Neural cell (in vitro differentiated cells): ENCODE results near the gene WWC1. TPM values are rescaled to one million over a fixed set of nuclear protein-coding genes. Genes with fewer than 3 reads are reported as not detected.

Source experiments
- H2AFZ ChIP-seq: fragments of 200-600, 300-800 bp; sonication (generic), shearing (Covaris generic); 2 replicates; pipeline ENCODE4 v1.6.0; 2014; ENCODE audit warnings: low read depth, mild to moderate bottlenecking, antibody characterized with exemption, low read length, moderate library complexity
- H3F3A ChIP-seq: fragments of 200-600 bp; shearing (Covaris generic); 2 replicates; pipeline ENCODE4 v1.6.1; 2016; ENCODE audit warnings: mild to moderate bottlenecking, moderate library complexity, mixed read lengths, antibody characterized with exemption, low read length; ENCODE audit not compliant: insufficient read depth, poor library complexity, severe bottlenecking
- H3K27ac ChIP-seq: fragments of 200-600, 300-800 bp; sonication (generic), shearing (Covaris generic); 2 replicates; pipeline ENCODE4 v1.5.1; 2014; ENCODE audit warnings: mild to moderate bottlenecking, low read length, moderate library complexity
- H3K27me3 ChIP-seq: fragments of 300-800, 200-600 bp; sonication (generic), shearing (Covaris generic); 2 replicates; pipeline ENCODE4 v1.6.0; 2014; ENCODE audit warnings: mild to moderate bottlenecking, low read depth, low read length, moderate library complexity; ENCODE audit not compliant: insufficient read depth
- H3K36me3 ChIP-seq: fragments of 300-800, 200-600 bp; sonication (generic), shearing (Covaris generic); 2 replicates; pipeline ENCODE4 v1.5.1; 2014; ENCODE audit warnings: mild to moderate bottlenecking, antibody characterized with exemption, low read length, moderate library complexity; ENCODE audit not compliant: insufficient read depth
- H3K4me2 ChIP-seq: fragments of 300-800, 200-600 bp; sonication (generic), shearing (Covaris generic); 2 replicates; pipeline ENCODE4 v1.6.0; 2014; ENCODE audit warnings: mild to moderate bottlenecking, low read length
- H3K4me3 ChIP-seq: fragments of 300-800, 200-600 bp; sonication (generic), shearing (Covaris generic); 2 replicates; pipeline ENCODE4 v1.5.1; 2014; ENCODE audit warnings: mild to moderate bottlenecking, low read length, moderate library complexity
- H3K79me2 ChIP-seq: fragments of 200-600 bp; shearing (Covaris generic); replicated peaks from 2 replicates; pipeline ENCODE4 v1.6.0; 2014; ENCODE audit warnings: mild to moderate bottlenecking, low read length, moderate library complexity; ENCODE audit not compliant: insufficient read depth
- H3K9ac ChIP-seq: fragments of 300-800, 200-600 bp; sonication (generic), shearing (Covaris generic); 2 replicates; pipeline ENCODE4 v1.6.1; 2016; ENCODE audit warnings: mild to moderate bottlenecking, low read length, mixed read lengths
- H3K9me2 ChIP-seq: fragments of 200-600 bp; shearing (Covaris generic); 2 replicates; pipeline ENCODE4 v1.6.1; 2016; ENCODE audit warnings: mild to moderate bottlenecking, low read length, mixed read lengths; ENCODE audit not compliant: insufficient read depth
- H3K9me3 ChIP-seq: fragments of 200-600, 300-800 bp; sonication (generic), shearing (Covaris generic); 2 replicates; pipeline ENCODE4 v1.6.1; 2016; ENCODE audit warnings: mild to moderate bottlenecking, mixed run types, low read length, moderate library complexity, mixed read lengths
- H4K20me1 ChIP-seq: fragments of 200-600 bp; shearing (Covaris generic); 2 replicates; pipeline ENCODE4 v1.6.1; 2016; ENCODE audit warnings: mild to moderate bottlenecking, mixed run types; ENCODE audit not compliant: insufficient read depth
- EP300 ChIP-seq: fragments of 450-650 bp; conservative IDR thresholded peaks from 2 replicates; pipeline ENCODE4 v1.6.1; 2014; ENCODE audit warnings: antibody characterized with exemption, mild to moderate bottlenecking, moderate library complexity; ENCODE audit not compliant: poor library complexity, severe bottlenecking
- EZH2 ChIP-seq: fragments of 200-600, 300-800 bp; shearing (Covaris generic), sonication (generic); IDR thresholded peaks from 2 replicates; pipeline ENCODE4 v1.6.1; 2014; ENCODE audit warnings: antibody characterized with exemption, low read length, borderline replicate concordance, mild to moderate bottlenecking; ENCODE audit not compliant: insufficient read depth, poor library complexity, severe bottlenecking
- MXI1 ChIP-seq: fragments of 450-650 bp; conservative IDR thresholded peaks from 2 replicates; pipeline ENCODE4 v1.6.1; 2014; ENCODE audit warnings: antibody characterized with exemption, mild to moderate bottlenecking; ENCODE audit not compliant: poor library complexity, severe bottlenecking
- POLR2AphosphoS5 ChIP-seq: IDR thresholded peaks from 2 replicates; pipeline ENCODE4 v1.6.1; 2012
- RAD21 ChIP-seq: fragments of 450-650 bp; conservative IDR thresholded peaks from 2 replicates; pipeline ENCODE4 v1.6.1; 2014; ENCODE audit warnings: antibody characterized with exemption, mild to moderate bottlenecking, moderate library complexity
- SMC3 ChIP-seq: fragments of 450-650 bp; conservative IDR thresholded peaks from 2 replicates; pipeline ENCODE4 v1.6.1; 2014; ENCODE audit warnings: antibody characterized with exemption, mild to moderate bottlenecking, moderate library complexity; ENCODE audit not compliant: poor library complexity
- TAF1 ChIP-seq: IDR thresholded peaks from 2 replicates; pipeline ENCODE4 v1.6.1; 2012; ENCODE audit warnings: low read depth
- polyA plus RNA-seq: library from polyadenylated mRNA; depleted of rRNA; stranded (reverse); fragments of >200 nt; gene quantifications from 2 replicates; pipeline ENCODE4 v1.2.3, GENCODE V29; 2014
- TF ChIP-seq, protein P1 (sequence below): IDR thresholded peaks from 2 replicates; pipeline ENCODE4 v1.6.1; 2012; ENCODE audit warnings: borderline replicate concordance
- TF ChIP-seq, protein P2 (sequence below): fragments of 450-650 bp; IDR thresholded peaks from 2 replicates; pipeline ENCODE4 v1.5.1; 2014; ENCODE audit warnings: antibody characterized with exemption, mild to moderate bottlenecking, moderate library complexity; ENCODE audit not compliant: poor library complexity, severe bottlenecking

Gene WWC1
- polyA plus RNA-seq, 1 donor from 2014 or later, result 0.97 TPM

DNA sequence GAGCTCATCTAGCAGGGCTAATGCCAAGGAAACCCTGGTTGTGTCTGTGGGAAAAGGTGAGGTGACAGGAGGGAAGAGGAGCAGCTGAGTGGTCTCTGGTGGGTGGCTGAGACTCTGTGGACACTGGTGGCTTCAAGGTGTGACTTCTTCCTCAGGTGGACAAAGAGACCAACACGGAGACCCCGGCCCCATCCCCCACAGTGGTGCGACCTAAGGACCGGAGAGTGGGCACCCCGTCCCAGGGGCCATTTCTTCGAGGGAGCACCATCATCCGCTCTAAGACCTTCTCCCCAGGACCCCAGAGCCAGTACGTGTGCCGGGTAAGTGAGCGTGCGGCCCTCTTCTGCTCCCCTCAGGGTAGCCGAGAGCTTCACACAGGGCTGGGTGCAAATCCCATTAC lies 163.8 kb downstream of the WWC1 start:
- Histone ChIP-seq H3F3A (no peaks in the 10 kb centered on the region), H3K36me3 (no peaks in the 10 kb centered on the region), H3K27ac (no peak overlapping the region), H3K9ac (no peak overlapping the region), H3K9me3 (no peaks in the 10 kb centered on the region), H3K4me2 (no peak overlapping the region), H3K4me3 (no peak overlapping the region), H3K79me2 (no peaks in the 10 kb centered on the region), H3K27me3 (no peaks in the 10 kb centered on the region), H3K9me2 (no peaks in the 10 kb centered on the region), H4K20me1 (no peaks in the 10 kb centered on the region), H2AFZ (no peak overlapping the region)
- TF ChIP-seq, protein P1, sequence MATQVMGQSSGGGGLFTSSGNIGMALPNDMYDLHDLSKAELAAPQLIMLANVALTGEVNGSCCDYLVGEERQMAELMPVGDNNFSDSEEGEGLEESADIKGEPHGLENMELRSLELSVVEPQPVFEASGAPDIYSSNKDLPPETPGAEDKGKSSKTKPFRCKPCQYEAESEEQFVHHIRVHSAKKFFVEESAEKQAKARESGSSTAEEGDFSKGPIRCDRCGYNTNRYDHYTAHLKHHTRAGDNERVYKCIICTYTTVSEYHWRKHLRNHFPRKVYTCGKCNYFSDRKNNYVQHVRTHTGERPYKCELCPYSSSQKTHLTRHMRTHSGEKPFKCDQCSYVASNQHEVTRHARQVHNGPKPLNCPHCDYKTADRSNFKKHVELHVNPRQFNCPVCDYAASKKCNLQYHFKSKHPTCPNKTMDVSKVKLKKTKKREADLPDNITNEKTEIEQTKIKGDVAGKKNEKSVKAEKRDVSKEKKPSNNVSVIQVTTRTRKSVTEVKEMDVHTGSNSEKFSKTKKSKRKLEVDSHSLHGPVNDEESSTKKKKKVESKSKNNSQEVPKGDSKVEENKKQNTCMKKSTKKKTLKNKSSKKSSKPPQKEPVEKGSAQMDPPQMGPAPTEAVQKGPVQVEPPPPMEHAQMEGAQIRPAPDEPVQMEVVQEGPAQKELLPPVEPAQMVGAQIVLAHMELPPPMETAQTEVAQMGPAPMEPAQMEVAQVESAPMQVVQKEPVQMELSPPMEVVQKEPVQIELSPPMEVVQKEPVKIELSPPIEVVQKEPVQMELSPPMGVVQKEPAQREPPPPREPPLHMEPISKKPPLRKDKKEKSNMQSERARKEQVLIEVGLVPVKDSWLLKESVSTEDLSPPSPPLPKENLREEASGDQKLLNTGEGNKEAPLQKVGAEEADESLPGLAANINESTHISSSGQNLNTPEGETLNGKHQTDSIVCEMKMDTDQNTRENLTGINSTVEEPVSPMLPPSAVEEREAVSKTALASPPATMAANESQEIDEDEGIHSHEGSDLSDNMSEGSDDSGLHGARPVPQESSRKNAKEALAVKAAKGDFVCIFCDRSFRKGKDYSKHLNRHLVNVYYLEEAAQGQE, result no peak
- no peak for TF ChIP-seq EP300
- TF ChIP-seq POLR2AphosphoS5, result no peak
- TF ChIP-seq EZH2, result no peak
- TF ChIP-seq TAF1, result no peak
- TF ChIP-seq, protein P2, sequence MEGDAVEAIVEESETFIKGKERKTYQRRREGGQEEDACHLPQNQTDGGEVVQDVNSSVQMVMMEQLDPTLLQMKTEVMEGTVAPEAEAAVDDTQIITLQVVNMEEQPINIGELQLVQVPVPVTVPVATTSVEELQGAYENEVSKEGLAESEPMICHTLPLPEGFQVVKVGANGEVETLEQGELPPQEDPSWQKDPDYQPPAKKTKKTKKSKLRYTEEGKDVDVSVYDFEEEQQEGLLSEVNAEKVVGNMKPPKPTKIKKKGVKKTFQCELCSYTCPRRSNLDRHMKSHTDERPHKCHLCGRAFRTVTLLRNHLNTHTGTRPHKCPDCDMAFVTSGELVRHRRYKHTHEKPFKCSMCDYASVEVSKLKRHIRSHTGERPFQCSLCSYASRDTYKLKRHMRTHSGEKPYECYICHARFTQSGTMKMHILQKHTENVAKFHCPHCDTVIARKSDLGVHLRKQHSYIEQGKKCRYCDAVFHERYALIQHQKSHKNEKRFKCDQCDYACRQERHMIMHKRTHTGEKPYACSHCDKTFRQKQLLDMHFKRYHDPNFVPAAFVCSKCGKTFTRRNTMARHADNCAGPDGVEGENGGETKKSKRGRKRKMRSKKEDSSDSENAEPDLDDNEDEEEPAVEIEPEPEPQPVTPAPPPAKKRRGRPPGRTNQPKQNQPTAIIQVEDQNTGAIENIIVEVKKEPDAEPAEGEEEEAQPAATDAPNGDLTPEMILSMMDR, result no peak
- TF ChIP-seq RAD21, result no peak
- no peak for TF ChIP-seq MXI1
- TF ChIP-seq SMC3, result no peak

DNA sequence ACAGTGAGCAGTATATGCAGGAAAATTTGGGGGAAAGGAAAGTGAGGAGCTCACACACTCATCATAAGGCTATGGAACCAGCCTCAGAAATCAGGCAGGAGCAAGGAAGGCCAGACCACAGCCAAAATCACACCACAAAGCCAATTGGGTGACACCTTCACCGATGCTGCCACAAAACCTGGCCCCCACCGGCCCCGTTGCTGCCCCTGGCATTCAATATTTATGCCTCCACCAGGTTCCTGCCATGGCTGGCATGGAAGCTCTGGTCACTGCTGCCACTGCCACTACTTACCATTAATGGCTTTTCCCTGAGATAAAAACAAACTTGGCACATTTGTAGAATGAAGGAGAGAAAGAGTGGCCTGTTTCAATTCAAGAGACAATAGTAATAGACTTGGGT lies 166.1 kb downstream of the WWC1 start:
- Histone ChIP-seq H3K27me3 (no peaks in the 10 kb centered on the region), H3F3A (no peaks in the 10 kb centered on the region), H3K9me3 (no peaks in the 10 kb centered on the region), H3K79me2 (no peaks in the 10 kb centered on the region), H3K4me2 (no peak overlapping the region), H3K4me3 (no peak overlapping the region), H4K20me1 (no peaks in the 10 kb centered on the region), H3K9me2 (no peaks in the 10 kb centered on the region), H3K36me3 (no peaks in the 10 kb centered on the region), H2AFZ (no peak overlapping the region), H3K9ac (no peak overlapping the region), H3K27ac (no peak overlapping the region)
- TF ChIP-seq RAD21 (no peak), SMC3 (no peak), MXI1 (no peak), TAF1 (no peak), POLR2AphosphoS5 (no peak), EP300 (no peak), EZH2 (no peak)
- TF ChIP-seq, protein P1, result no peak
- TF ChIP-seq, protein P2, result no peak
